Activated T-cell treated with anti-CD3 and anti-CD28 coated beads for 4 hours (primary cell): ENCODE results near the gene PML.
A peak's percentile ranks its signal among the peaks of the same experiment; 100 is the strongest.

Source experiments
- DNase-seq: peaks from one replicate; pipeline ENCODE4 v3.0.0-alpha.2; 2020

The PML gene

GRCh38 chr15:73994413-73994883 is at the start of gene PML:
TSS of gene PML (plus strand) at chr15:73994716. CDS start at chr15:73994813, 97 bp downstream.
- DNase-seq: peak; percentile 87

GRCh38 chr15:73945130-73945508 is 49.4 kb upstream of the PML start:
- DNase-seq: no peak

- no peak for DNase-seq
Measured at GRCh38 chr15:73946046-73946721, 48.3 kb upstream of the PML start.

- DNase-seq: no peak
Measured at GRCh38 chr15:73946795-73947370, 47.6 kb upstream of the PML start.

GRCh38 chr15:73947651-73948050 is 46.9 kb upstream of the PML start:
- DNase-seq: no peak

GRCh38 chr15:73948396-73948795 is 46.1 kb upstream of the PML start:
- DNase-seq: no peak

- no peak for DNase-seq
Measured at GRCh38 chr15:73948982-73949381, 45.5 kb upstream of the PML start.

- no peak for DNase-seq
Measured at GRCh38 chr15:73949496-73949895, 45.0 kb upstream of the PML start.

GRCh38 chr15:73950479-73950830 is 44.1 kb upstream of the PML start:
- DNase-seq: no peak

GRCh38 chr15:73950831-73951561 is 43.5 kb upstream of the PML start:
- peak; percentile 58 for DNase-seq

- no peak for DNase-seq
Measured at GRCh38 chr15:73951601-73952000, 42.9 kb upstream of the PML start.

- no peak for DNase-seq
Measured at GRCh38 chr15:73952171-73952912, 42.2 kb upstream of the PML start.

GRCh38 chr15:73952913-73953750 is 41.4 kb upstream of the PML start:
- DNase-seq: no peak

GRCh38 chr15:73954188-73955145 is 40.0 kb upstream of the PML start:
- no peak for DNase-seq

GRCh38 chr15:73955326-73955725 is 39.2 kb upstream of the PML start:
- DNase-seq: no peak

- no peak for DNase-seq
Measured at GRCh38 chr15:73955861-73956742, 38.4 kb upstream of the PML start.

GRCh38 chr15:73956743-73957135 is 37.8 kb upstream of the PML start:
- no peak for DNase-seq

GRCh38 chr15:73957276-73957675 is 37.2 kb upstream of the PML start:
- DNase-seq: no peak

GRCh38 chr15:73957785-73958184 is 36.7 kb upstream of the PML start:
- no peak for DNase-seq

- no peak for DNase-seq
Measured at GRCh38 chr15:73959012-73959581, 35.4 kb upstream of the PML start.
